ENCODE measurements around the gene IER2.

IER2 gene

GRCh38 chr19:13150187-13150930 is at the start of gene IER2, which contains the start of gene STX10:
Gene IER2, plus strand, starts transcription at chr19:13150411. Its CDS starts 2,776 bp downstream, at chr19:13153187.
Gene STX10, minus strand, starts transcription at chr19:13150375. Its CDS starts 202 bp downstream, at chr19:13150173.
- peak; percentile 81 to 91 for DNase-seq (ENCODE audit: low read depth in 1 of 2, low spot score in 1 of 2)

- DNase-seq (ENCODE audit: low read depth in 1 of 2, low spot score in 1 of 2) = no peak
Observed at GRCh38 chr19:13100841-13101589, 49.2 kb upstream of the IER2 start.

- no peak for DNase-seq (ENCODE audit: low read depth in 1 of 2, low spot score in 1 of 2)
Observed at GRCh38 chr19:13101590-13102415, 48.4 kb upstream of the IER2 start.

- no peak for DNase-seq (ENCODE audit: low read depth in 1 of 2, low spot score in 1 of 2)
Observed at GRCh38 chr19:13102416-13102665, 47.9 kb upstream of the IER2 start.

- no peak for DNase-seq (ENCODE audit: low read depth in 1 of 2, low spot score in 1 of 2)
Observed at GRCh38 chr19:13102666-13103580, 47.3 kb upstream of the IER2 start, which contains the start of gene LYL1. Gene LYL1, minus strand, starts transcription at chr19:13102858. Its CDS starts 1,687 bp downstream, at chr19:13101171.

- no peak for DNase-seq (ENCODE audit: low read depth in 1 of 2, low spot score in 1 of 2)
Observed at GRCh38 chr19:13103581-13104359, 46.4 kb upstream of the IER2 start.

- DNase-seq (ENCODE audit: low read depth in 1 of 2, low spot score in 1 of 2) = no peak
Observed at GRCh38 chr19:13104360-13104847, 45.8 kb upstream of the IER2 start.

GRCh38 chr19:13104848-13105711 is 45.1 kb upstream of the IER2 start:
- DNase-seq (ENCODE audit: low read depth in 1 of 2, low spot score in 1 of 2) = no peak

GRCh38 chr19:13109361-13110098 is 40.7 kb upstream of the IER2 start:
- DNase-seq (ENCODE audit: low read depth in 1 of 2, low spot score in 1 of 2) = no peak

- DNase-seq (ENCODE audit: low read depth in 1 of 2, low spot score in 1 of 2) = no peak
Observed at GRCh38 chr19:13110099-13110610, 40.1 kb upstream of the IER2 start.

GRCh38 chr19:13112555-13112954 is 37.7 kb upstream of the IER2 start:
- DNase-seq (ENCODE audit: low read depth in 1 of 2, low spot score in 1 of 2) = no peak

GRCh38 chr19:13115936-13116281 is 34.3 kb upstream of the IER2 start:
- no peak for DNase-seq (ENCODE audit: low read depth in 1 of 2, low spot score in 1 of 2)

- DNase-seq (ENCODE audit: low read depth in 1 of 2, low spot score in 1 of 2) = peak; percentile 82 to 94
Observed at GRCh38 chr19:13116282-13117175, 33.7 kb upstream of the IER2 start, which contains the start of gene TRMT1. Gene TRMT1, minus strand, starts transcription at chr19:13116740. Its CDS starts 341 bp downstream, at chr19:13116399.

GRCh38 chr19:13117176-13117771 is 32.9 kb upstream of the IER2 start:
- no peak for DNase-seq (ENCODE audit: low read depth in 1 of 2, low spot score in 1 of 2)

GRCh38 chr19:13117772-13118423 is 32.3 kb upstream of the IER2 start, which contains the start of gene NACC1:
Gene NACC1, plus strand, starts transcription at chr19:13118264. Its CDS starts 16,944 bp downstream, at chr19:13135208.
- peak; percentile 81 to 85 for DNase-seq (ENCODE audit: low read depth in 1 of 2, low spot score in 1 of 2)

Data from activated CD4-positive, alpha-beta T cell treated with anti-CD3 and anti-CD28 coated beads, Interleukin-2, amount 50 U/mL, for 24 hours (primary cell).